ENCODE data around the gene MYBPC1.

MYBPC1 gene

GRCh38 chr12:101599771-101600484, 5.2 kb downstream of the MYBPC1 start:
- DNase-seq, result no peak

GRCh38 chr12:101604132-101604531, 9.4 kb downstream of the MYBPC1 start:
- DNase-seq, result no peak

- no peak for DNase-seq
Measured at GRCh38 chr12:101607894-101608293, 13.1 kb downstream of the MYBPC1 start.

- no peak for DNase-seq
Measured at GRCh38 chr12:101608301-101609133, 13.7 kb downstream of the MYBPC1 start.

GRCh38 chr12:101609198-101609597, 14.4 kb downstream of the MYBPC1 start:
- no peak for DNase-seq

- no peak for DNase-seq
Measured at GRCh38 chr12:101612160-101612916, 17.6 kb downstream of the MYBPC1 start.

GRCh38 chr12:101616027-101616494, 21.3 kb downstream of the MYBPC1 start:
- DNase-seq, result no peak

- no peak for DNase-seq
Measured at GRCh38 chr12:101619026-101619786, 24.4 kb downstream of the MYBPC1 start.

GRCh38 chr12:101619858-101620761, 25.3 kb downstream of the MYBPC1 start:
- DNase-seq, result no peak

GRCh38 chr12:101620762-101621133, 26.0 kb downstream of the MYBPC1 start:
- DNase-seq, result no peak

GRCh38 chr12:101628676-101629075, 33.9 kb downstream of the MYBPC1 start:
- no peak for DNase-seq

GRCh38 chr12:101634724-101635123, 40.0 kb downstream of the MYBPC1 start:
- no peak for DNase-seq

GRCh38 chr12:101637936-101638335, 43.2 kb downstream of the MYBPC1 start:
- no peak for DNase-seq

GRCh38 chr12:101642115-101643067, 47.6 kb downstream of the MYBPC1 start:
- no peak for DNase-seq

GRCh38 chr12:101647711-101648110, 52.9 kb downstream of the MYBPC1 start:
- no peak for DNase-seq

- no peak for DNase-seq
Measured at GRCh38 chr12:101648195-101648594, 53.4 kb downstream of the MYBPC1 start.

- DNase-seq, result no peak
Measured at GRCh38 chr12:101650346-101651117, 55.8 kb downstream of the MYBPC1 start.

GRCh38 chr12:101653030-101653429, 58.3 kb downstream of the MYBPC1 start:
- DNase-seq, result no peak

- no peak for DNase-seq
Measured at GRCh38 chr12:101653503-101653902, 58.7 kb downstream of the MYBPC1 start.
